Ecto neural progenitor cell (in vitro differentiated cells): ENCODE data around the gene TMC6.
"Not testable (repeated sequence)": the region's sequence is repeated elsewhere in the genome, so short reads cannot be mapped to it uniquely, and the experiment has no call there.

ENCODE experiments used
- DNase-seq: peaks from one replicate; pipeline ENCODE4 v3.0.0-alpha.2; 2018; ENCODE audit warnings: low spot score

TMC6 gene

GRCh38 chr17:78075545-78075944, 53.0 kb downstream of the TMC6 start:
- no peak for DNase-seq

GRCh38 chr17:78075011-78075410, 53.5 kb downstream of the TMC6 start:
- no peak for DNase-seq

DNA sequence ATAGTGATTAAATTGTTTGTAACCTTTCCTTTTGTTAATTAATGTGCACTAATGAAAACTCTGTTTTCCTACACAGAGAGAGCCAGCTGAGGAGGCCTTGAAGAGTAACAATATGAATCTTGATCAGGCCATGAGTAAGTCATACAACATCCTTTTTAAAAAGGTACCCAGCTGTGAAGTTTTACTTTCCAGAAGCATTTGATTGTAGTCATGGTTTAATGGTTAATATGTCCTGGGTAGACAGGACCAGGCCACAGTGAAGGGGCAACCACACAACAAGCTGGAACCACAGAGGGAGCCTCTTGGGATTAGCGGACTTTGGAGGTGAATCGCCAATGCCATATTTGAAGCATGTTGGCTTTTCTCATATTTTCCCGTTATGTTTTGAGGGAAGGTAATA, 55.6 kb downstream of the TMC6 start:
- DNase-seq: no peak

- no peak for DNase-seq
Observed at GRCh38 chr17:78069695-78070094, 58.9 kb downstream of the TMC6 start.

GRCh38 chr17:78066976-78067375, 61.6 kb downstream of the TMC6 start:
- DNase-seq: not testable (repeated sequence)

GRCh38 chr17:78064708-78065107, 63.8 kb downstream of the TMC6 start:
- DNase-seq: no peak

DNA sequence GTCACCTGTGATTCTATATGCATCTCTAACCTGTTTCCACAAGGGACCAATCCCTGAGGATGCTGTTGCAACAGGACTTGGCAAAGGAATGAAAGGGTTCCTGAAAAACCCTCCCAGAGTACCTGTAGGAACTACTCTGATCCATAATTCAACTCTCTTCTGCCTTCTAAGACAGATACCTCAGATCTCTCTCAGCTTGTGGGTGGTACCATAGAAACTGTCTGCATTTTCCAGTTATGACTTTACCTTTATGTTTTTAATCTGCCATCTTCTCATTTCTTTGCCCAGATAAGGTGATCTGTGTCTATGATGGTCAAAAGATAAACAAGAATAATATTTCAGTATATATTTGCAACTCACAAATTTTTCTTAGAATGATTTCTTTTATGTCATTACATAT, 65.1 kb downstream of the TMC6 start:
- no peak for DNase-seq

GRCh38 chr17:78062596-78062995, 66.0 kb downstream of the TMC6 start:
- DNase-seq: no peak
